Stimulated activated CD4-positive, alpha-beta T cell treated with anti-CD3 and anti-CD28 coated beads, Interleukin-15, amount 100 ng/mL, for 48 hours (primary cell): ENCODE results near the gene METTL4.

ENCODE experiments used
- DNase-seq, 2 donors: peaks; one replicate each; pipeline ENCODE4 v3.0.0-alpha.2; 2020; ENCODE audit warnings: low read depth in 2 of 2

The METTL4 gene, protein sequence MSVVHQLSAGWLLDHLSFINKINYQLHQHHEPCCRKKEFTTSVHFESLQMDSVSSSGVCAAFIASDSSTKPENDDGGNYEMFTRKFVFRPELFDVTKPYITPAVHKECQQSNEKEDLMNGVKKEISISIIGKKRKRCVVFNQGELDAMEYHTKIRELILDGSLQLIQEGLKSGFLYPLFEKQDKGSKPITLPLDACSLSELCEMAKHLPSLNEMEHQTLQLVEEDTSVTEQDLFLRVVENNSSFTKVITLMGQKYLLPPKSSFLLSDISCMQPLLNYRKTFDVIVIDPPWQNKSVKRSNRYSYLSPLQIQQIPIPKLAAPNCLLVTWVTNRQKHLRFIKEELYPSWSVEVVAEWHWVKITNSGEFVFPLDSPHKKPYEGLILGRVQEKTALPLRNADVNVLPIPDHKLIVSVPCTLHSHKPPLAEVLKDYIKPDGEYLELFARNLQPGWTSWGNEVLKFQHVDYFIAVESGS

DNA sequence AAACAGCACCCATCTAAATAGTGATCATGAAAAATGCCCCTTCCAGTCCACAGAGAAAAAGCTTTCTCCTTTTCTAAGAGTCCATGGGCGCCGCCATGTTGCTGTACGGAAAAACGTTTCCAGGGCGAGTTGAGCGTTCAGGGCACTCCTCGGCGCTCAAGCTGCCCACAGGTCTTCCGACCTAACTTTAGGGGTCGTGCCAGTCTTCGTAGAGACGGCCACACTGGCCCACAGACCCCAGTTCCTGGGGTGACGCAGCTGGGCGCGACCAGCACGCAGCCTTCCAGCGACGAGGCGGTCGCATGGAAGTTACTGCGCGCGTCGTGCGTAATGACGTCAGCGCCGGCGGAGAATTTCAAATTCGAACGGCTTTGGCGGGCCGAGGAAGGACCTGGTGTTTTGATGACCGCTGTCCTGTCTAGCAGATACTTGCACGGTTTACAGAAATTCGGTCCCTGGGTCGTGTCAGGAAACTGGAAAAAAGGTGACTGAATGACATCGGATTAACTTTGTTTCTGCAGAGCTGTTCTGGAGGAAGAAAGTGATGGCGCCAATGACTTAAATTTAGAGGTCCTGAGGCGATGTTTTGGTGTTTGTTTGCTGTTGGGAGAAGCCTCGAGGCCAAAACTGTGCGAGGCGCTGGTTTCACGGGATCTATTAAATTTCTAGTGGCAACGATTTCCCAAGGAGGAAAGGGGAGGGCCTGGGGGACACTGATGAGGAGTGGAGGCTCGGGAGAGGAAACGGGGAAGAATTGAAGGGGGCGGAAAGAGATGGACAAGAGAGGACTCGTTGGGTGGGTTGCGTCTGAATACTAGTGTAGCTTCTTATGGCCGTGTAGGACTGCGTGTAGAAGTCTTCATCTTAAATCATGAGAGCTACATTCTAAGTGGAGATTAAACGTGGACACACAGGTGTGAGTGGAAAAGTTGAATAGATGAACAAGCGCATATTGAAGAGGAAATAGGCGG, at the start of gene METTL4, which contains the start of gene NDC80:
Gene METTL4, minus strand, starts transcription at position 306 of the 971 bp plus-strand sequence. CDS start 4,289 bp downstream, outside the sequence.
Gene NDC80, plus strand, starts transcription at position 358 of the 971 bp plus-strand sequence. CDS start 1,429 bp downstream, outside the sequence.
- DNase-seq, result peak; percentile 66 to 78

GRCh38 chr18:2618009-2618408, 46.7 kb upstream of the METTL4 start:
- no peak for DNase-seq

GRCh38 chr18:2617401-2617998, 46.2 kb upstream of the METTL4 start:
- no peak for DNase-seq

DNA sequence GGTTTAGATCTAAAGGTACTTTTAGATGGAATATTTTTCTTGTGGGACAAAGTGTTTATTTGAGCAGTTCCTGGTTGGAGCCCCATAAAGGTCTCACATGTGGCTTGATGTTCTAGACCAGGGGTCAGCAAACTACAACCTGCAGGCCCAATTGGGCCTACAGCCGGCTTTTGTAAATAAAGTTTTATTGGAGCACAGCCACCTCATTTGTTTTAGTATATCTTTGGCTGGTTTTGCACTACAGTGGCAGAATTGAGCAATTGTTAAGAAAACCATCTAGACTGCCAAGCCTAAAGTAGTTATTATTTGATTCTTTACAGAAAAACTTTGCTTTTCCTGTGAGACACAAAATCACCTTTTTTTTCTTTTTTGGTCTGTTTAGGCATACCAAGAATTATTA, 41.7 kb upstream of the METTL4 start:
- DNase-seq, result no peak

DNA sequence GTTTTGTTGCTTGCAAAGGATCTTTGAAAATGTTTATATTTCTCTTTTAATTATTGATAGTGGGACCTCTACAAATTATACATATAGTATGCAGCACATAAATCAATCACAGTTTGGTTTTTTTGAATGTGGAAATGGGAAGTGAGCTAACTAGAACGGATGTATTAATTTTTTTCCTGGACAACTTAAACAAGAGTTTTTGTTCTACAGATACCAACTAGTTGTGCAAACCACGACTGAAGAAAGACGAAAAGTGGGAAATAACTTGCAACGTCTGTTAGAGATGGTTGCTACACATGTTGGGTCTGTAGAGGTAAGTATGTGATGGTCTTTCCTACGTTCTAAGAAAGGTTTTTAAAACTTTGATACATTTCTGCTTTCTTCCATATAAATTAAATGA, 39.2 kb upstream of the METTL4 start:
- DNase-seq, result no peak

DNA sequence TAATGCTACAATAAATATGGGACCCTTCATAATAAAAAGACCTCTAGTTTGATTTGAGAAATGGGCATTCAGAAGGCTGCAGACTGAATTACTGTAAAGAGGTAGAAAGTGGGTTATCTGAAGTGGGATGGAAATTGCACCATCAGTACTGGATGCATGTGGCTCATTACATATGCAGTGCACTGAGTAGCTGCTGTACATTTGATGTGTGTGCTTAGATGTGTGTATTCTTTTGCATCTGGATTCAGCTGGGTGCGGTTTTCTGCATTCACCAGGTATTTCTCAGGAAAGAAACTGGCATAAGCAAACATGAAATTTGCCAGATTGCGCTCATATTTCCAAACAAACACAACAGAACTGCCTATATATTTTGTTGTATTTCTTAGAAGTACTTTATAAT, 38.3 kb upstream of the METTL4 start:
- DNase-seq, result no peak

DNA sequence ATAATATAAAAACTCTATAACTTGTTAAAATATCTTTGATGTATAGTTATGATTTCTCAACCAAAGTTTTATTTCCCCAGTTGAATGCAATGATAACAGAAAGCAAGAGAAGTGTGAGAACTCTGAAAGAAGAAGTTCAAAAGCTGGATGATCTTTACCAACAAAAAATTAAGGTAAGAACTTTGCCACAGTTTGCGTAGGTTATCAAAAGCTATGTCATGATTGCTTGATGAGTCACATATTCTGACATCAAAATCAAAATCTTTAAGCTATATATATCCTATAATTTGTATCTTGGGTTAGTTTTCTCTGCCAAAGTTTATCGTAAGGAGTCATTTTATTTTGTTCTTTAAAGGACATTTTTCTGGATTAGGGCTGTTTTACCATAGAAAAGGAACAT, 35.0 kb upstream of the METTL4 start:
- DNase-seq, result no peak

DNA sequence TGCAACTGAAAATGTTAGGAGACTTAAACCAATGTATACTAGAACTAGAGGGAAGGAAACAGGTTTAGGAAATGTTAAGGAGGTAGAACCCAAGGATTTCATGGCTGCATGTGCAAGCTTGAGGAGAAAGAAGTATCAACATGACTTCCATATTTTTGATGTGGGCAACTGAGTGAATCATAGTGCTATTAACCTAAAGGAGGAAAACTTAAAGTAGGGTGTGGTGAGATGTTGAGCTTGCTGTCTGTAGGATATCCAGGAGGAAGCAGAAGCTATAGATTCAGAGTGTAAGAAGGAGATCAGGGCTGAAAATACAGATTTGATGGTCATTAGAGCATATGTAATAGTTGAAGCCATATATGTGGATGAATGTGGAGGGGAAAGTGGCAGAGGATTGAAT, 31.5 kb upstream of the METTL4 start:
- DNase-seq, result no peak

- DNase-seq, result no peak
Observed at GRCh38 chr18:2597639-2598038, 26.3 kb upstream of the METTL4 start.

GRCh38 chr18:2590303-2590702, 19.0 kb upstream of the METTL4 start:
- DNase-seq, result no peak

DNA sequence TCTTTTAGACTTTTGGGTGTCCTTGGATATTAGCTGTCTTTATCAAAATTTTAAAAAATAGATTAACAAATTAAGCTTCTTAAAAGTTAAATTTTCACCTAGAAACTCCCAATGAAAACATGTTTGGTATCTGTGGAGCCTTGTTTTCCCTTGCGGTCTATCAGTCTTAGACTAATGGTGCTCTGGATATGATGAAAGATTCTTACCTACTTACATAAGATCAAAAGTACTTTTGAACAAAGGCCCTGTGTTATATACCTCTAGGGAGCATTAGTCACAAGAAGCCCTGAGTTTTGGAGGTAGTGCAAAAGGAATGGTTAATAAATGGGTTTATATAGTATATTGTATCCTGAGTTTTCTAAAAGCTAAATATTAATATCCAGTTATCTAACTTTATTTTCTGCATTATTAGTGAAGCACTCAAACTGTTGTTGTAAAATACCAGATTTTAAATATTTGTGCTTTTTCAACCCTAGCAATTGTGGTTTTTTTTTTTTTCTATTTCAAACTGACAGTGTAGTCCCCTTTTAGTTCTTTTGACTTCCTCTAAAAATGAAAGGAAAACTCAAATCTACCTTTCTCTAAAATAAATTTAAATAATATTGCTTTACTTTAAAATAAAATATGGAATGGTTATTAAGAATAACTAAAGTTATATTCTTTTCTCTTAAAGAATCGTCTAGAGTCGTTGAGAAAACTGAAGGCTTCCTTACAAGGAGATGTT, 18.2 kb upstream of the METTL4 start:
- DNase-seq, result no peak

DNA sequence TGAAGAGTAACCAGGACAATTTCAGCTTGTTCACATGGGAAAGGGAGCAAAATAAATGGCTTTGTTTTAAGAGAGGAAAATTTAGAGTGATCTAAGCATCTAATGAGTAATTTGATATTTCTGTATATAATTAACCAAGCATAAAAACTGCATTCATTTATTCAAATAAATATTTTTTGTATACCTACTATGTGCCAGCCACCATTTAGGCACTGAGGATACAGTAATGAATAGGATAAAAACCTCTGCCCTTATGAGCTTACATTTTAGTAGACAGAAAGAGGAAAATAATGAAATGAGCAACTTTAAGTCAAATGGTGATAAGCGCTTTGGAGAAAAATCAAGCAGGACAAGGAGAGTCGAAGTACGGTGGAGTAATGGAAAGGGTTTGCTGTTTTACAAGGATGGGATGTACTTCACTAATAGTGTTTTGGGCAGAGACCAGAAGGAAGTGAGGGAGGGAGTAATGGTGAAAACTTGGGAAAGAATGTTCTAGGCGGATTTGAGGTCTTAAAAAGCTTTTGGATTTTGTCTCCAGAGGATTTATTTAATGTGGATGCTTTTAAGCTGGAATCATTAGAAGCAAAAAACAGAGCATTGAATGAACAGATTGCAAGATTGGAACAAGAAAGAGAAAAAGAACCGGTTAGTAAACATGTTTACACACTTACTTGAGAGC, 17.5 kb upstream of the METTL4 start:
- no peak for DNase-seq

GRCh38 chr18:2587788-2588187, 16.5 kb upstream of the METTL4 start:
- no peak for DNase-seq

GRCh38 chr18:2573408-2573807, 2.1 kb upstream of the METTL4 start:
- DNase-seq, result no peak

DNA sequence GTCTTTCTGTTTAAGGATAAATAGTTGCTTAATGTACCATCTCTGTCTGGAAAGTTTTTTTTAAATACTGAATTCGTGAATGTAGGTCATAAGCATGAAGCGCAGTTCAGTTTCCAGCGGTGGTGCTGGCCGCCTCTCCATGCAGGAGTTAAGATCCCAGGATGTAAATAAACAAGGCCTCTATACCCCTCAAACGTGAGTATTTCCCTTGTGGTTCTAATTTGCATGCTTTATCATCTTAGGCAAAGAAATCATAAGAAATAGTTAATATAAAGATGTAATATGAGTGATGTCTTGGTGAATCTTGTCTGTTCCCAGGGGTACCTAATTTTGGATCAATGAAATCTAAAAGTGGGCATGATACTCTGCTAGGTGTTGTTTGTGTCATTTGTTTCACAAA, 1.6 kb upstream of the METTL4 start:
- DNase-seq, result no peak

GRCh38 chr18:2572171-2572569, 865 bp upstream of the METTL4 start:
- no peak for DNase-seq

GRCh38 chr18:2570772-2571199, 519 bp downstream of the METTL4 start:
- DNase-seq, result peak; percentile 39 to 47

DNA sequence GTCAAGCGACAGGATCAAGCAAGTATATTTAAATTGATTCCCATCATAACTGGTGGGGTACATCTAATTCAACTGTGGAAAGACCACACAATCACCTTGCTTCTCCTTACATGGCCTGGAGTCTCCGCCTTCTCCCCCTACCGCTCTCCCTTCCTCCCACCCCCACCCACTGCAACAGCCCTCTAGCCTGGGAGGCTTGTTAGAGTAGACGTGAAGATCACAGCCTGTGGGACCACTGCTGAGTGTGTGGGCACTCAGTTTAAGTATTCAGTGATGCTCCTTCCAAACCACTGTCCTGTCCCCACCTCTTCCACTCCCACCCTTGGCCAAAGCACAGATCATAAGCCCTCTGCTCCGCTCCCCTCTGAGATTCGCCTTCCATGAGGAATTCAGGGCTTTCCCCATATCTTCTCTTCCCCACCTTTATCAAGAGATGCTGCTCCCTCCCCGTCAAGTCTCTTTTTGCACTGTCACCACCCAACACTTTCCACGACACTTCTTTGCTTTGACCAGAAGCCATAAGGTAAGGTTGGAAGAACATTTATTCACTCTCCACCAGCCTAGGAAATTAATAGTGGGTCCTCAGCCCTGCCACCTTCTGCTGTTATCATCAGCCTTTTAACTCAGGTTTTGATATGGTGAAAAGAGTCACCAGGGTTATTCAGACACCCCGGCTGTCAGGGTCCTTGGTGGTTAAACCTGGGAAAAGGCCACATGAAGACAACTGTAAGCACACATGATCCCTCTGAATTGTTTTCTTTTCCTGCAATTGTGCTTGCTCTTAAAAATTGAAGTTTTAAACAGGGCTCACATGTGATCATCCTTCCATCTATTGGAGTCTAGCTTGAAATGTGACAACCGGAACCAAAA, 1.7 kb downstream of the METTL4 start:
- no peak for DNase-seq

DNA sequence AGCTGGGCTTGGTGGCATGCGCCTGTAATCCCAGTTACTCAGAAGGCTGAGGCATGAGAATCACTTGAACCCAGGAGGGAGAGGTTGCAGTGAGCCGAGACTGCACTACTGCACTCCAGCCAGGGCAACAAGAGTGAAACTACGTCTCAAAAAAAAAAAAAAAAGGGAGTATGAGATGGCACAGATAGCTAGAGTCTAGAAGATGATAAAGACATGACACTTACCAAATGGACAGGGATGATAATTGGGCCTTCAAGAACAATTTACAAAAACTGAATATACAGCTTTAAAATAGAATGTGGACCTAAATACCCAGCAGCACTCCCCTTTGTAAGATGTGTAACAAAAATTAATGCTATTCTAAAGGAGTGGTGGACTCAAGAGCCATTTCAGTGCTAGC, 2.7 kb downstream of the METTL4 start:
- DNase-seq, result no peak

GRCh38 chr18:2568129-2568528, 3.2 kb downstream of the METTL4 start:
- no peak for DNase-seq
